HG02588 (cell line): ENCODE data around the gene DET1.
"Not testable (repeated sequence)": the region's sequence is repeated elsewhere in the genome, so short reads cannot be mapped to it uniquely, and the experiment has no call there.

Experiments used
- ATAC-seq: cut with Tn5 transposase; IDR thresholded peaks from one replicate; pipeline ENCODE4 v1.9.1; 2021; ENCODE audit warnings: mild to moderate bottlenecking, moderate library complexity; ENCODE audit not compliant: unreplicated experiment

Gene DET1

GRCh38 chr15:88498996-88499395, 47.5 kb downstream of the DET1 start:
- no peak for ATAC-seq

GRCh38 chr15:88497109-88497765, 49.2 kb downstream of the DET1 start:
- no peak for ATAC-seq

DNA sequence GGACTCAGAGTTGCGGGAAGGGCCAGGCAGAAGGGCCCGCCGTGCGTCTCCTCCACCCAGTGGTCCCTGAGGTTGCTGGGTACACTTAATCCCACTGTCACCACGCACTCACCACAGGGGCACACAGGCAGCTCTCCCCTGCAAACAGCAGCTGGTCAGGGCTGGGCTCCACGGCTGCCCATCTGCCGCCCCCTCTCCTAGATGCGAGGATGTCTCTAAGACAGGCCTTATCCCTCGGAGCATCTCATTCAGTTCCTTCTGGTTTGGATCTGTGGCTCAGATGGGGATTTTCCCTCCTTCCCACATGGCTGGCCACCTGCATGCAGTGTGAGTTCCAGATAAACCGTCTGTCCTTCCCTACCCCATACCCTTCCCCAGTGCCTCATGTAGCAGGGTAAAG, 52.6 kb downstream of the DET1 start:
- no peak for ATAC-seq

- no peak for ATAC-seq
These were observed 55.3 kb downstream of the DET1 start for GRCh38 chr15:88491158-88491557.

DNA sequence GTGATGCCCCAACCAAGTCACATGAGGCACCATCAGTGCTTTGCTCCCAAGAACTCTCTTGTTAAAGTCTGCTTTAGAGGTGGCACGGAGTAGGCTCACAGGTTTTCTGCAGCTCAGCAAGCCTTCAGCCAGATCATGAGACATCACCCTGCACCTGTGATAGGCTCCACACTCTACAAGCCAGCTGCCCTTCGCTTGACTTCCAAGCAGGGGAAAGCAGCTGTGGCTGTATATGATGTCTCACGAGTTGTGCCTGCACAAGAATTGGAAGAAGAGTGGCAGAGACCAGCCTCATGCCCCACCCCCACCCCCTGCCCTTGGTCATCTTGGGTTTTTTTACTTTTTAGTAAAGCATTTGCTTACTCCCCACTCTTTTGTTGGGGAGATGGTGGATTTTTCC, 56.4 kb downstream of the DET1 start:
- no peak for ATAC-seq

- ATAC-seq: no peak
These were observed 57.2 kb downstream of the DET1 start for GRCh38 chr15:88489321-88489720.

GRCh38 chr15:88487796-88488523, 58.5 kb downstream of the DET1 start:
- ATAC-seq: no peak

- ATAC-seq: no peak
These were observed 59.2 kb downstream of the DET1 start for GRCh38 chr15:88487178-88487795.

GRCh38 chr15:88484682-88485331, 61.7 kb downstream of the DET1 start:
- ATAC-seq: no peak

DNA sequence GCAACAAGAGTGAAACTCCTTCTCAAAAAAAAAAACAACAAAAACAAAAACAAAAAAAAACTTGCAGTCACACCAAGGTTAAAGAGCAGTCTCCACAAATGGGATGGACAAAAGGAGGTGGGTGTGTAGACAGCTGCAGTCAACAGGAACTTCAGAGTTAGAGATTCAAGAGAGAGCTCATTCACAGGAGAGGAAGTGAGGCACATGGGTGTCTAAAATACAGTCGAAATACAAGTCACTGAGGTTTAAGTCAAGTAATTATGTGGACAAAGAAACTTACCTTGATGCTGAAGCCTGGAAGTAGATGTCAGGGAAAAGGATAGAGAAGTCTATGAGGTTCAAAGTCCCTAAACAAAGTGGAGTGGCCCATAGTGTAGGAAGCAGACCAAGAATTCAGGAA, 64.2 kb downstream of the DET1 start:
- ATAC-seq: no peak

DNA sequence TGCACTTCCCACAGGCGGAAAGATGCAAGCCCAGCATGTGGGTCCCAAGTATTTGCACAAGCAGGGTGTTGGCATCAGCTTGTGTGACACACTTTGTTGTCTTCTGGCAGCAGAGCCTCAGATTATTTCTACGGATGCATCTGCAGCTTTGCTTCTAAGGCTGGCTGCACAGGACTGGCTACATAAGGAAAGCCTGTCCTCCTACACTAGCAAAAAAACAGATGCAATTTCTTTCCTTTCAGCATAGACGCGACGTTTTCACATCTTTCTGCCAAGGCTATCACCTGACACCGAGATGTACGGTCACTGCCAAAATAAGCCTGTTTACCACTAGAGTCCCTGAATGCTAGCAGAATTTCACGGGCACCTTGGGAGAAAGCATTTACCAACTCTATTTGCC, 65.5 kb downstream of the DET1 start:
- no peak for ATAC-seq

GRCh38 chr15:88479169-88479568, 67.3 kb downstream of the DET1 start:
- no peak for ATAC-seq

GRCh38 chr15:88477904-88478303, 68.6 kb downstream of the DET1 start:
- ATAC-seq: no peak

DNA sequence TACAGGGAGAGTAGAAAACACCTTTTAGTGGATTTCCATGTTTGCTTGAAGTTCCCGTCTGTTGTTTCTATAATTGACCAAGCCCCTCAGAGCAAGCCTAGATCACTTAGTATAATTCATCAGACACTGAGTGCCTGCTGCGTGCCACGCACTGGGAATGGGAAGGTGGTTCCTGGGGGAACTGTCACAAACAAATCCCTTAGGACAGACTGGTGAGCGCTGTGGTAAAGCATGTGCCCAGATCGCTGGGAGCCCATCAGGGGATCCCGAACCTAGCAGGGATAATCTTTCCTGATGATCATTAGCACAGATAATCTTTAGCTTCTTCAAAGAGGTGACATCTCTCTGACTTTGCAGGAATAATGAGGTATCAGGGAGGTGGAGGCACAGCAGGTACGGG, 69.4 kb downstream of the DET1 start:
- no peak for ATAC-seq

- ATAC-seq: no peak
These were observed 69.8 kb downstream of the DET1 start for GRCh38 chr15:88476635-88477060.

GRCh38 chr15:88473661-88474293, 72.7 kb downstream of the DET1 start:
- ATAC-seq: not testable (repeated sequence)

DNA sequence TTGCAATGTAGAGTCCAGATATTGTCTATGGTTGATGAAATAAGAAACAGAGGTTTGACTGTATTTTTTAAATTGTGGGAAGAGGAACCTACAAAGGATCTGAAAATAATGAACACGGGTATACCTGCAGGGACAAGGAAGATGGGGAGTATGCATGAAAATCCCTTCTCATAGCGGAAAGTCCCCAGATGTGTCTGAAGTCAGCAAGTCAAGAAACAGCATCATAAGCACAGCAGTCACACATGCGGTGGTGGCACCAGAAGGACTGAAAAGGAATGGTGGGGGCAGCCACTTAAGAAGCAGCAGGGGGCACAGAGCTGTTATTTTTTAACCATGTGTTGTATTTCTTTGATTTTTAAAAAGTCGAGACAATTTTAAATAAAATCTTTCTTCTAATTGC, 74.3 kb downstream of the DET1 start:
- no peak for ATAC-seq

DNA sequence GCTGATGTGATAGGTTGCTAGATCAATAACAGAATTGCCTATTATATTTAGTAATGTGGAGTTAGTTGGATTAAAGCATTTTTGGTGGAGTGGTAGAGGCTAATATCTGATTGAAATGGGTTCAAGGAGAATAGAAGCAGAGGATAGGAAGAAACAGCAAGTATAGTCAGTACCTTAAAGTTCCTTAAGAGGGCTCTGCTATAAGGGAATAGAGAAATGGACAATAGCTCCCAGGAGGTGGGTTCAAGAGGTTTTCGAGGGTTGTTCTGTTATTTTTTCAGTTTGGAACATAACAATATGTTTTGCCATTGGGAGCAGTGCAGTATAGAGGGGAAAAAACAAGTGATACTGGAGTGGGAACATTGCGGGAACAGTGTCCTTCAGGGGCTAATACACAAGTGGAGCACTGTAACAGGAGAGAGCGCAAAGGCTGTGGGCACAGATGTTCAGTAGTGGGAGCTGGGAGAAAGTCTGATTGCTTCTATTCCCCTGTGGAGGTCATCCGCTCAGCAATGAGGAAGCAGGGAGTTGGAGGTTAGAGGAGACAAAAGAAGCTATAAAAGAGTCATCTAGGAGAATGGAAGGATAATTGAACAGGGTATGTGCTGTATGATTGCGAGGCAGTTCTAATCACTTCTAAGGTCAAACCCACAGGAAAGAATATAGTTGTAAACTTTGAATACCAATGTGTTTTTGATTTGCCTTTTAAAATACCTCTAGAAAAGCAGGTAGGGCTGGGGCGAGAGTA, 75.7 kb downstream of the DET1 start:
- no peak for ATAC-seq

- ATAC-seq: no peak
These were observed 77.2 kb downstream of the DET1 start for GRCh38 chr15:88469321-88469720.

DNA sequence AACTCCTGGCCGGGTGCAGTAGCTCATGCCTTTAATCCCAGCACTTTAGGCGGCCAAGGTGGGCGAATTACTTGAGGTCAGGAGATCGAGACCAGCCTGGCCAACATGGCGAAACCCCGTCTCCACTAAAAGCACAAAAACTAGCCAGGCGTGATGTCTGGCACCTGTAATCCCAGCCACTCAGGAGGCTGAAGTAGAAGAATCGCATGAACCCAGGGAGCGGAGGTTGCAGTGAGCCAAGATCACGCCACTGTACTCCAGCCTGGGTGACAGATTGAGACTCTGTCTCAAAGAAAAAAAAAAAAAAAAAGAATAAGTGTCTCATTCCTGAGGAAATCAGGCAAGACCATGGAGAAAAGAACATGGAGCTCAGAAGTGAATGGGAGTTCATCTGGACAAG, 77.8 kb downstream of the DET1 start:
- ATAC-seq: not testable (repeated sequence)
